ENCODE measurements around the gene C1orf216. TPM values are rescaled to one million over a fixed set of nuclear protein-coding genes. Genes with fewer than 3 reads are reported as not detected.

C1orf216 gene, protein sequence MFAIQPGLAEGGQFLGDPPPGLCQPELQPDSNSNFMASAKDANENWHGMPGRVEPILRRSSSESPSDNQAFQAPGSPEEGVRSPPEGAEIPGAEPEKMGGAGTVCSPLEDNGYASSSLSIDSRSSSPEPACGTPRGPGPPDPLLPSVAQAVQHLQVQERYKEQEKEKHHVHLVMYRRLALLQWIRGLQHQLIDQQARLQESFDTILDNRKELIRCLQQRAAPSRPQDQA
- total RNA-seq = 1 to 10 TPM; 3.1 to 6.6 TPM

DNA sequence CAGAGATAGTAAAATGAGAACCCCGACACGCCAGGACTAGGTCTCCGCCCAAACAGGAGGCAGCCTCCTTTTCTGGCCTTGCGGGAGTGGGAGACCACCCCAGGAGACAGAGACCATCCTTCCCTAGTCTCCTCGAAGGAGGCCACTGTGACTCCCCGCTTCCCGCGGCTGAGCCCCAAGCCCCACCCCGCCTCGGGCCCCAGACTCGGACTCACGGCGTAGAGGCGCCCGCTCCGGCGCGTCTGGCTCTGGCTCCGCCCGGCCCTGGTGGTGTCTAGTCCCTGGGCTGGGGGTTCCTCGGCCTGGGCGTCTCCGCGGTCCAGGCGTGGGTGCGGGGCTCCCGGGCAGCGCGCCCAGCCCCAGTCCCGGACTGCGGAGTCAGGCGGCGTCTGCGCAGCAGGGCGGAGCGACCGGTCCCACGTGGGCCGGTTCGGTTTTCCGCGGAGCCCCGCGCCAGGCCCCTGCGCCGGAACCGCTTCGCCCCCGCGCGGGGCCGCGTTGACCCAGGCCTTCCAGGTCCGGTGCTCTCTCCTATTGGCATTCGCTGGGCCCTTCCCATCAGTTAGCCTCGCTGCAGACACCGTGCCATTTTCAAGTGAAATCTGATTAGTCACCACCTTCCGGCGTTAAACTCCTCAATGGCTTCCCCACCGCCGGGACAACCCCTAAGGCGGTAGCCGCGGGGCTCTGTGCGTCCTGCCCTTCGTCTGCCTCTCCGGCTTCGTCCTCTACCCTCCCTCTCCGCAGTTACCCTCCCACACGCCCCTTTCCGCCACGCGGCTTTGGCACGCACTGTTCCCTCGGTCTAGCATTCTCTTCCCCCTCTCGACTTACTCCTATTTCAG, at the start of gene C1orf216:
Gene C1orf216, minus strand, starts transcription at position 393 of the 845 bp plus-strand sequence. CDS start 2,563 bp downstream, outside the sequence.
- H3K9me3 ChIP-seq = no peaks in the 10 kb centered on the region
- no peaks in the 10 kb centered on the region for H3K27me3 ChIP-seq
- intact Hi-C loops (cut with DNase I) = no loop called here
- peak within 1 kb of the TSS; percentile 32 to 63 (median 62) for H3K27ac ChIP-seq
- DNase-seq = peak; percentile 50 to 71 (median 57)
- H3K4me1 ChIP-seq = peaks cover 23% of the 10 kb centered on the region
- TF ChIP-seq POLR2A (IDR thresholded peaks at IDR 0.05) = peak in 1 of 3 donors; percentile 37
- TF ChIP-seq, protein P1, sequence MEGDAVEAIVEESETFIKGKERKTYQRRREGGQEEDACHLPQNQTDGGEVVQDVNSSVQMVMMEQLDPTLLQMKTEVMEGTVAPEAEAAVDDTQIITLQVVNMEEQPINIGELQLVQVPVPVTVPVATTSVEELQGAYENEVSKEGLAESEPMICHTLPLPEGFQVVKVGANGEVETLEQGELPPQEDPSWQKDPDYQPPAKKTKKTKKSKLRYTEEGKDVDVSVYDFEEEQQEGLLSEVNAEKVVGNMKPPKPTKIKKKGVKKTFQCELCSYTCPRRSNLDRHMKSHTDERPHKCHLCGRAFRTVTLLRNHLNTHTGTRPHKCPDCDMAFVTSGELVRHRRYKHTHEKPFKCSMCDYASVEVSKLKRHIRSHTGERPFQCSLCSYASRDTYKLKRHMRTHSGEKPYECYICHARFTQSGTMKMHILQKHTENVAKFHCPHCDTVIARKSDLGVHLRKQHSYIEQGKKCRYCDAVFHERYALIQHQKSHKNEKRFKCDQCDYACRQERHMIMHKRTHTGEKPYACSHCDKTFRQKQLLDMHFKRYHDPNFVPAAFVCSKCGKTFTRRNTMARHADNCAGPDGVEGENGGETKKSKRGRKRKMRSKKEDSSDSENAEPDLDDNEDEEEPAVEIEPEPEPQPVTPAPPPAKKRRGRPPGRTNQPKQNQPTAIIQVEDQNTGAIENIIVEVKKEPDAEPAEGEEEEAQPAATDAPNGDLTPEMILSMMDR (IDR thresholded peaks at IDR 0.05) = no peak
- WGBS, 2 donors = 0% methylated on average over 23 to 76 of the region's 76 CpGs
- peak within 1 kb of the TSS; percentile 61 to 75 for H3K4me3 ChIP-seq
- peak; percentile 80 for ATAC-seq
- H3K36me3 ChIP-seq (replicated peaks in 1 of 2; ENCODE audit: insufficient read depth in 1 of 2, low read depth in 2 of 2) = no peaks in the 10 kb centered on the region

- Histone ChIP-seq H3K4me3 (no peak overlapping the region), H3K4me1 (peaks cover 4% of the 10 kb centered on the region), H3K27me3 (no peaks in the 10 kb centered on the region), H3K36me3 (replicated peaks in 1 of 2; ENCODE audit: insufficient read depth in 1 of 2, low read depth in 2 of 2) (no peaks in the 10 kb centered on the region), H3K27ac (no peak overlapping the region), H3K9me3 (no peaks in the 10 kb centered on the region)
- WGBS, 2 donors = 88% methylated on average over 3 of the region's 3 CpGs
- DNase-seq (no peak), ATAC-seq (no peak)
- intact Hi-C loops (cut with DNase I) = no loop called here
- TF ChIP-seq POLR2A (IDR thresholded peaks at IDR 0.05) = no peak
- TF ChIP-seq, protein P1 (IDR thresholded peaks at IDR 0.05) = no peak
These were observed 45.6 kb upstream of the C1orf216 start for GRCh38 chr1:35764283-35764682.

- Histone ChIP-seq H3K9me3 (no peaks in the 10 kb centered on the region), H3K4me1 (no peaks in the 10 kb centered on the region), H3K27ac (no peak overlapping the region), H3K36me3 (replicated peaks in 1 of 2; ENCODE audit: insufficient read depth in 1 of 2, low read depth in 2 of 2) (no peaks in the 10 kb centered on the region), H3K4me3 (no peak overlapping the region), H3K27me3 (no peaks in the 10 kb centered on the region)
- intact Hi-C loops (cut with DNase I) = no loop called here
- no peak for ATAC-seq
- DNase-seq = no peak
- no peak for TF ChIP-seq POLR2A (IDR thresholded peaks at IDR 0.05)
- TF ChIP-seq, protein P1 (IDR thresholded peaks at IDR 0.05) = no peak
These were observed 44.5 kb upstream of the C1orf216 start for GRCh38 chr1:35763201-35763600.

- no peak for DNase-seq
These were observed 43.5 kb upstream of the C1orf216 start for GRCh38 chr1:35762141-35762540.

More at GRCh38 chr1:35762141-35762540, 43.5 kb upstream of the C1orf216 start:
- H3K27ac ChIP-seq = no peak overlapping the region
- WGBS, 2 donors = 45 to 57% methylated on average over 2 of the region's 2 CpGs
- no peaks in the 10 kb centered on the region for H3K9me3 ChIP-seq
- TF ChIP-seq, protein P1 (IDR thresholded peaks at IDR 0.05) = no peak
- no peak for TF ChIP-seq POLR2A (IDR thresholded peaks at IDR 0.05)
- no peak for ATAC-seq
- H3K4me3 ChIP-seq = no peak overlapping the region
- H3K27me3 ChIP-seq = no peaks in the 10 kb centered on the region
- intact Hi-C loops (cut with DNase I) = no loop called here
- no peaks in the 10 kb centered on the region for H3K36me3 ChIP-seq (replicated peaks in 1 of 2; ENCODE audit: insufficient read depth in 1 of 2, low read depth in 2 of 2)
- no peaks in the 10 kb centered on the region for H3K4me1 ChIP-seq

Data from body of pancreas (tissue), 4 donors.